Activated CD4-positive, alpha-beta T cell treated with anti-CD3 and anti-CD28 coated beads for 1 hour (primary cell): Measurements from ENCODE around the gene OR1I1.
"Not testable (repeated sequence)": the region's sequence is repeated elsewhere in the genome, so short reads cannot be mapped to it uniquely, and the experiment has no call there.

Experiments used
- DNase-seq: peaks from one replicate; pipeline ENCODE4 v3.0.0-alpha.2; 2020

Gene OR1I1

GRCh38 chr19:15081911-15082310 lies at the start of gene OR1I1:
Gene OR1I1 (plus strand): TSS chr19:15082211. CDS start chr19:15087066, 4,855 bp downstream.
- no peak for DNase-seq

- DNase-seq, result no peak
These were observed 46.2 kb upstream of the OR1I1 start for GRCh38 chr19:15035795-15036311.

GRCh38 chr19:15037586-15037985 lies 44.4 kb upstream of the OR1I1 start:
- DNase-seq, result no peak

GRCh38 chr19:15038294-15038693 lies 43.7 kb upstream of the OR1I1 start:
- no peak for DNase-seq

GRCh38 chr19:15042003-15042402 lies 40.0 kb upstream of the OR1I1 start:
- no peak for DNase-seq

GRCh38 chr19:15042826-15043225 lies 39.2 kb upstream of the OR1I1 start:
- DNase-seq, result no peak

GRCh38 chr19:15045506-15045905 lies 36.5 kb upstream of the OR1I1 start:
- no peak for DNase-seq

- DNase-seq, result no peak
These were observed 34.3 kb upstream of the OR1I1 start for GRCh38 chr19:15047680-15048079.

- DNase-seq, result no peak
These were observed 33.9 kb upstream of the OR1I1 start for GRCh38 chr19:15048128-15048527.

GRCh38 chr19:15048885-15049541 lies 33.0 kb upstream of the OR1I1 start, which contains the start of gene CASP14:
Gene CASP14 (plus strand): TSS chr19:15049480. CDS start chr19:15052252, 2,772 bp downstream.
- no peak for DNase-seq

- DNase-seq, result no peak
These were observed 31.4 kb upstream of the OR1I1 start for GRCh38 chr19:15050639-15051038.

- DNase-seq, result no peak
These were observed 20.0 kb upstream of the OR1I1 start for GRCh38 chr19:15062036-15062435.

- DNase-seq, result not testable (repeated sequence)
These were observed 11.6 kb upstream of the OR1I1 start for GRCh38 chr19:15070386-15070785.

GRCh38 chr19:15072930-15073647 lies 8.9 kb upstream of the OR1I1 start:
- no peak for DNase-seq

- DNase-seq, result no peak
These were observed 7.6 kb upstream of the OR1I1 start for GRCh38 chr19:15074371-15074770.

GRCh38 chr19:15075806-15076205 lies 6.2 kb upstream of the OR1I1 start:
- DNase-seq, result no peak

- not testable (repeated sequence) for DNase-seq
These were observed 2.0 kb upstream of the OR1I1 start for GRCh38 chr19:15080002-15080401.

- DNase-seq, result no peak
These were observed 5.2 kb downstream of the OR1I1 start for GRCh38 chr19:15087182-15087581.

GRCh38 chr19:15091918-15092753 lies 10.1 kb downstream of the OR1I1 start:
- DNase-seq, result no peak

- DNase-seq, result no peak
These were observed 11.0 kb downstream of the OR1I1 start for GRCh38 chr19:15093001-15093400.

- no peak for DNase-seq
These were observed 14.2 kb downstream of the OR1I1 start for GRCh38 chr19:15096223-15096622.

- not testable (repeated sequence) for DNase-seq
These were observed 16.0 kb downstream of the OR1I1 start for GRCh38 chr19:15097980-15098379.

GRCh38 chr19:15098460-15098859 lies 16.4 kb downstream of the OR1I1 start:
- no peak for DNase-seq
